Endodermal cell (in vitro differentiated cells): ENCODE data around the gene TTC28. TPM values are rescaled to one million over a fixed set of nuclear protein-coding genes. Genes with fewer than 3 reads are reported as not detected.

Experiments
- DNase-seq: peaks from one replicate; pipeline ENCODE4 v3.0.0-alpha.2; 2017
- H3K27ac ChIP-seq: 2 replicates; pipeline ENCODE4 v1.5.1; 2013; ENCODE audit warnings: mild to moderate bottlenecking, low read depth, low read length, moderate library complexity
- H3K27me3 ChIP-seq: 2 replicates; pipeline ENCODE4 v1.6.1; 2013; ENCODE audit warnings: mild to moderate bottlenecking, low read length, moderate library complexity; ENCODE audit not compliant: insufficient read depth, control insufficient read depth, poor library complexity, severe bottlenecking
- H3K36me3 ChIP-seq: 2 replicates; pipeline ENCODE4 v1.7.0; 2013; ENCODE audit warnings: mild to moderate bottlenecking, low read length, moderate library complexity; ENCODE audit not compliant: control insufficient read depth, insufficient read depth
- H3K4me1 ChIP-seq: one replicate; pipeline ENCODE4 v1.7.0; 2013; ENCODE audit warnings: low read length; ENCODE audit not compliant: control insufficient read depth, insufficient read depth
- H3K4me3 ChIP-seq: 2 replicates; pipeline ENCODE4 v1.5.1; 2013; ENCODE audit warnings: mild to moderate bottlenecking, low read length, moderate library complexity
- H3K9ac ChIP-seq: 2 replicates; pipeline ENCODE4 v1.6.1; 2013; ENCODE audit warnings: mild to moderate bottlenecking, low read length, moderate library complexity; ENCODE audit not compliant: poor library complexity, severe bottlenecking; ENCODE audit errors: extremely low read depth
- H3K9me3 ChIP-seq: 2 replicates; pipeline ENCODE4 v1.6.1; 2013; ENCODE audit warnings: mild to moderate bottlenecking, low read length, moderate library complexity; ENCODE audit not compliant: control insufficient read depth
- H3K27ac Mint-ChIP-seq: 2 replicates; pipeline ENCODE4 v1.8.0; 2020; ENCODE audit warnings: mixed read lengths
- H3K27me3 Mint-ChIP-seq: 2 replicates; pipeline ENCODE4 v1.8.0; 2021; ENCODE audit warnings: mild to moderate bottlenecking, mixed read lengths; ENCODE audit not compliant: insufficient read depth
- H3K36me3 Mint-ChIP-seq: 2 replicates; pipeline ENCODE4 v1.8.0; 2020; ENCODE audit warnings: low read depth, mixed read lengths
- H3K4me1 Mint-ChIP-seq: 2 replicates; pipeline ENCODE4 v1.8.0; 2020; ENCODE audit warnings: mixed read lengths
- H3K4me3 Mint-ChIP-seq: 2 replicates; pipeline ENCODE4 v1.8.0; 2020; ENCODE audit warnings: mild to moderate bottlenecking, moderate library complexity, mixed read lengths
- H3K9me3 Mint-ChIP-seq: 2 replicates; pipeline ENCODE4 v1.8.0; 2020; ENCODE audit warnings: mild to moderate bottlenecking, mixed read lengths
- CTCF ChIP-seq: fragments of 200-600 bp; sonication (generic); conservative IDR thresholded peaks from 2 replicates; pipeline ENCODE4 v1.5.0; 2021; ENCODE audit warnings: antibody characterized with exemption, mild to moderate bottlenecking
- WGBS, 2 experiments: methylation state at CpG; one replicate each; pipeline versions ENCODE4 v1.1.5 to v1.1.7; 2013; ENCODE audit warnings: missing lambda C conversion rate in 2 of 2, mixed read lengths in 1 of 2; ENCODE audit not compliant: insufficient coverage in 1 of 2, insufficient read length in 1 of 2; 5-methylcytosine and 5-hydroxymethylcytosine counted together
- total RNA-seq, 2 donors: library from RNA; stranded (reverse); fragmentation: NEBNext Ultra II Directional in 1 of 2; extraction: Animal tissue kit (Norgen Biotek cat#: 25700) in 1 of 2; gene quantifications; 2 replicates in 1 of 2; 3 replicates in 1 of 2; pipeline ENCODE4 v1.2.1, GENCODE V29; 2021

The TTC28 gene
- total RNA-seq, 2 donors from 2014 or later, result 28.6 to 34.0 TPM

- Histone ChIP-seq H3K36me3 (no peaks in the 10 kb centered on the region), H3K9me3 (no peaks in the 10 kb centered on the region), H3K27ac (peak overlapping the region; percentile 85), H3K4me3 (no peak overlapping the region), H3K27me3 (peaks cover 11% of the 10 kb centered on the region), H3K9ac (no peak overlapping the region), H3K4me1 (no peaks in the 10 kb centered on the region)
- Mint-ChIP-seq H3K27me3 (peaks cover 15% of the 10 kb centered on the region), H3K4me3 (no peak overlapping the region), H3K4me1 (no peaks in the 10 kb centered on the region), H3K27ac (no peak overlapping the region), H3K9me3 (no peaks in the 10 kb centered on the region), H3K36me3 (no peaks in the 10 kb centered on the region)
- TF ChIP-seq CTCF, result no peak
- DNase-seq, result no peak
- WGBS, 2 experiments, result 84 to 88% methylated on average over 1 of the region's 2 CpGs
Observed at GRCh38 chr22:28222571-28222970, 457.1 kb downstream of the TTC28 start.

GRCh38 chr22:28222052-28222451 lies 457.6 kb downstream of the TTC28 start:
- H3K36me3 Mint-ChIP-seq, result no peaks in the 10 kb centered on the region
- H3K9me3 Mint-ChIP-seq, result no peaks in the 10 kb centered on the region
- Histone ChIP-seq H3K36me3 (no peaks in the 10 kb centered on the region), H3K4me3 (no peak overlapping the region), H3K27me3 (peaks cover 11% of the 10 kb centered on the region), H3K4me1 (no peaks in the 10 kb centered on the region), H3K27ac (peak overlapping the region; percentile 85), H3K9ac (no peak overlapping the region), H3K9me3 (no peaks in the 10 kb centered on the region)
- H3K4me3 Mint-ChIP-seq, result no peak overlapping the region
- no peak for TF ChIP-seq CTCF
- no peak overlapping the region for H3K27ac Mint-ChIP-seq
- WGBS, 2 experiments, result 84 to 100% methylated on average over 2 to 3 of the region's 3 CpGs
- H3K27me3 Mint-ChIP-seq, result peaks cover 15% of the 10 kb centered on the region
- H3K4me1 Mint-ChIP-seq, result no peaks in the 10 kb centered on the region
- no peak for DNase-seq

GRCh38 chr22:28220626-28221363 lies 458.8 kb downstream of the TTC28 start:
- DNase-seq, result no peak
- Histone ChIP-seq H3K4me3 (no peak overlapping the region), H3K9ac (no peak overlapping the region), H3K9me3 (no peaks in the 10 kb centered on the region), H3K27me3 (peaks cover 7% of the 10 kb centered on the region), H3K4me1 (no peaks in the 10 kb centered on the region), H3K27ac (no peak overlapping the region), H3K36me3 (no peaks in the 10 kb centered on the region)
- no peak for TF ChIP-seq CTCF
- 92 to 98% methylated on average over 5 of the region's 5 CpGs for WGBS, 2 experiments
- no peaks in the 10 kb centered on the region for H3K4me1 Mint-ChIP-seq
- H3K36me3 Mint-ChIP-seq, result no peaks in the 10 kb centered on the region
- no peak overlapping the region for H3K27ac Mint-ChIP-seq
- no peaks in the 10 kb centered on the region for H3K9me3 Mint-ChIP-seq
- H3K27me3 Mint-ChIP-seq, result peaks cover 9% of the 10 kb centered on the region
- H3K4me3 Mint-ChIP-seq, result no peak overlapping the region
